ENCODE results near the gene DRGX. TPM values are rescaled to one million over a fixed set of nuclear protein-coding genes. Genes with fewer than 3 reads are reported as not detected.

DRGX gene
- total and polyA plus RNA-seq, 5 experiments from 2014 or later, result not detected

GRCh38 chr10:49361735-49362568, 33.9 kb downstream of the DRGX start:
- H3K9me3 Mint-ChIP-seq, result peaks cover 0 to 5% (median 0%) of the 10 kb centered on the region in 9 donors
- no peak overlapping the region for H3K27ac Mint-ChIP-seq
- no peaks in the 10 kb centered on the region for H3K36me3 Mint-ChIP-seq
- POLR2A ChIA-PET, result no interaction called here
- no peak for DNase-seq
- H3K27me3 Mint-ChIP-seq, result peaks cover 0 to 6% (median 2%) of the 10 kb centered on the region in 5 donors
- no peak overlapping the region for H3K4me3 Mint-ChIP-seq
- ATAC-seq, result no peak
- peaks cover 0 to 3% (median 0%) of the 10 kb centered on the region in 4 donors for H3K4me1 Mint-ChIP-seq

- H3K36me3 Mint-ChIP-seq, result no peaks in the 10 kb centered on the region
- H3K9me3 Mint-ChIP-seq, result peaks cover 0 to 5% (median 0%) of the 10 kb centered on the region in 9 donors
- H3K4me1 Mint-ChIP-seq, result peaks cover 0 to 3% (median 0%) of the 10 kb centered on the region in 4 donors
- H3K27me3 Mint-ChIP-seq, result peaks cover 0 to 6% (median 2%) of the 10 kb centered on the region in 5 donors
- ATAC-seq (no peak), DNase-seq (no peak)
- H3K4me3 Mint-ChIP-seq, result no peak overlapping the region
- POLR2A ChIA-PET, result no interaction called here
- H3K27ac Mint-ChIP-seq, result no peak overlapping the region
Observed at GRCh38 chr10:49361178-49361554, 34.7 kb downstream of the DRGX start.

- no peaks in the 10 kb centered on the region for H3K36me3 Mint-ChIP-seq
- no peak for DNase-seq
- peaks cover 0 to 3% (median under 1%) of the 10 kb centered on the region in 4 donors for H3K4me1 Mint-ChIP-seq
- no peak overlapping the region for H3K4me3 Mint-ChIP-seq
- ATAC-seq, result no peak
- H3K27ac Mint-ChIP-seq, result no peak overlapping the region
- POLR2A ChIA-PET, result no interaction called here
- H3K27me3 Mint-ChIP-seq, result peaks cover 0 to 6% (median 2%) of the 10 kb centered on the region in 5 donors
- H3K9me3 Mint-ChIP-seq, result peaks cover 0 to 5% (median 0%) of the 10 kb centered on the region in 9 donors
Observed at GRCh38 chr10:49360271-49361177, 35.4 kb downstream of the DRGX start.

GRCh38 chr10:49359349-49360270, 36.3 kb downstream of the DRGX start:
- H3K27me3 Mint-ChIP-seq, result peaks cover 0 to 6% (median 2%) of the 10 kb centered on the region in 5 donors
- peaks cover 0 to 5% (median 0%) of the 10 kb centered on the region in 9 donors for H3K9me3 Mint-ChIP-seq
- DNase-seq, result no peak
- no peak overlapping the region for H3K4me3 Mint-ChIP-seq
- no peaks in the 10 kb centered on the region for H3K36me3 Mint-ChIP-seq
- H3K27ac Mint-ChIP-seq, result no peak overlapping the region
- POLR2A ChIA-PET, result no interaction called here
- H3K4me1 Mint-ChIP-seq, result peaks cover 0 to 3% (median under 1%) of the 10 kb centered on the region in 4 donors
- no peak for ATAC-seq

GRCh38 chr10:49357910-49358309, 38.0 kb downstream of the DRGX start:
- ATAC-seq (no peak), DNase-seq (no peak)
- Mint-ChIP-seq H3K4me3 (no peak overlapping the region), H3K27me3 (peaks cover 0 to 6% (median 2%) of the 10 kb centered on the region in 5 donors), H3K36me3 (no peaks in the 10 kb centered on the region), H3K9me3 (peaks cover 0 to 5% (median 0%) of the 10 kb centered on the region in 9 donors), H3K4me1 (peaks cover 0 to 3% (median under 1%) of the 10 kb centered on the region in 4 donors), H3K27ac (no peak overlapping the region)
- POLR2A ChIA-PET, result no interaction called here

GRCh38 chr10:49356944-49357343, 38.9 kb downstream of the DRGX start:
- Mint-ChIP-seq H3K9me3 (peaks cover 0 to 5% (median 0%) of the 10 kb centered on the region in 9 donors), H3K27me3 (peaks cover 0 to 5% (median 2%) of the 10 kb centered on the region in 5 donors), H3K36me3 (no peaks in the 10 kb centered on the region), H3K4me3 (no peak overlapping the region), H3K27ac (no peak overlapping the region), H3K4me1 (peaks cover 0 to 2% (median under 1%) of the 10 kb centered on the region in 4 donors)
- ATAC-seq (no peak), DNase-seq (no peak)
- POLR2A ChIA-PET, result no interaction called here

- POLR2A ChIA-PET, result no interaction called here
- Mint-ChIP-seq H3K36me3 (no peaks in the 10 kb centered on the region), H3K27me3 (peaks cover 0 to 9% (median 7%) of the 10 kb centered on the region in 5 donors), H3K27ac (no peak overlapping the region), H3K9me3 (peaks cover 0 to 5% (median 0%) of the 10 kb centered on the region in 9 donors), H3K4me1 (peaks cover 0 to 2% (median 0%) of the 10 kb centered on the region in 4 donors), H3K4me3 (no peak overlapping the region)
- ATAC-seq (no peak), DNase-seq (no peak)
Observed at GRCh38 chr10:49356181-49356580, 39.7 kb downstream of the DRGX start.

GRCh38 chr10:49355221-49355620, 40.7 kb downstream of the DRGX start:
- Mint-ChIP-seq H3K4me1 (peaks cover 0 to 2% (median 0%) of the 10 kb centered on the region in 4 donors), H3K27ac (no peak overlapping the region), H3K9me3 (peaks cover 0 to 8% (median 3%) of the 10 kb centered on the region in 9 donors), H3K36me3 (peaks cover 0 to 3% (median 2%) of the 10 kb centered on the region in 3 donors), H3K4me3 (no peak overlapping the region), H3K27me3 (peaks cover 2 to 16% (median 9%) of the 10 kb centered on the region in 5 donors)
- no peak for DNase-seq
- POLR2A ChIA-PET, result no interaction called here
- ATAC-seq, result no peak

- peaks cover 2 to 19% (median 9%) of the 10 kb centered on the region in 5 donors for H3K27me3 Mint-ChIP-seq
- peaks cover 0 to 10% (median 4%) of the 10 kb centered on the region in 9 donors for H3K9me3 Mint-ChIP-seq
Observed at GRCh38 chr10:49354593-49354992, 41.3 kb downstream of the DRGX start.

GRCh38 chr10:49353895-49354566, 41.9 kb downstream of the DRGX start:
- H3K4me3 Mint-ChIP-seq, result no peak overlapping the region
- ATAC-seq (no peak), DNase-seq (no peak)
- POLR2A ChIA-PET, result no interaction called here
- H3K27me3 Mint-ChIP-seq, result peaks cover 2 to 19% (median 9%) of the 10 kb centered on the region in 5 donors
- peaks cover 0 to 9% (median 6%) of the 10 kb centered on the region in 3 donors for H3K36me3 Mint-ChIP-seq
- H3K27ac Mint-ChIP-seq, result no peak overlapping the region
- peaks cover 0 to 2% (median 0%) of the 10 kb centered on the region in 4 donors for H3K4me1 Mint-ChIP-seq
- peaks cover 0 to 13% (median 6%) of the 10 kb centered on the region in 9 donors for H3K9me3 Mint-ChIP-seq

More at GRCh38 chr10:49354593-49354992, 41.3 kb downstream of the DRGX start:
- DNase-seq, result no peak
- Mint-ChIP-seq H3K27ac (no peak overlapping the region), H3K4me1 (peaks cover 0 to 2% (median 0%) of the 10 kb centered on the region in 4 donors), H3K4me3 (no peak overlapping the region), H3K36me3 (peaks cover 0 to 9% (median 6%) of the 10 kb centered on the region in 3 donors)
- POLR2A ChIA-PET, result no interaction called here
- no peak for ATAC-seq

GRCh38 chr10:49353026-49353894, 42.6 kb downstream of the DRGX start:
- H3K4me3 Mint-ChIP-seq, result no peak overlapping the region
- POLR2A ChIA-PET, result no interaction called here

More at GRCh38 chr10:49353026-49353894, 42.6 kb downstream of the DRGX start:
- peaks cover 0 to 9% (median 6%) of the 10 kb centered on the region in 3 donors for H3K36me3 Mint-ChIP-seq
- peaks cover 0 to 15% (median 6%) of the 10 kb centered on the region in 9 donors for H3K9me3 Mint-ChIP-seq
- H3K4me1 Mint-ChIP-seq, result peaks cover 0 to 2% (median 0%) of the 10 kb centered on the region in 4 donors
- no peak overlapping the region for H3K27ac Mint-ChIP-seq
- no peak for DNase-seq
- H3K27me3 Mint-ChIP-seq, result peaks cover 0 to 19% (median 7%) of the 10 kb centered on the region in 5 donors
- ATAC-seq, result no peak

Data from naive thymus-derived CD8-positive, alpha-beta T cell (primary cell).